GM13977 (cell line): ENCODE measurements around the gene KIAA1328.

Experiments used
- DNase-seq: peaks from one replicate; pipeline ENCODE4 v3.0.0; 2012; ENCODE audit warnings: low spot score
- in situ Hi-C: fragments of 300-500 bp; cut with MboI; formaldehyde crosslinking; loops from one replicate; pipeline ENCODE4 v1.12.0; 2022; ENCODE audit warnings: low sequenced_read_pairs, low pct_unique_long_range_greater_than_20kb, mixed read lengths, inconsistent platforms; ENCODE audit not compliant: unreplicated experiment
- TF ChIP-seq, protein P1 (sequence below): IDR thresholded peaks from 2 replicates; pipeline ENCODE4 v1.5.1; 2012; ENCODE audit warnings: mild to moderate bottlenecking, control low read depth; ENCODE audit not compliant: insufficient read depth; ENCODE audit errors: extremely low read depth, missing control alignments

The KIAA1328 gene

DNA sequence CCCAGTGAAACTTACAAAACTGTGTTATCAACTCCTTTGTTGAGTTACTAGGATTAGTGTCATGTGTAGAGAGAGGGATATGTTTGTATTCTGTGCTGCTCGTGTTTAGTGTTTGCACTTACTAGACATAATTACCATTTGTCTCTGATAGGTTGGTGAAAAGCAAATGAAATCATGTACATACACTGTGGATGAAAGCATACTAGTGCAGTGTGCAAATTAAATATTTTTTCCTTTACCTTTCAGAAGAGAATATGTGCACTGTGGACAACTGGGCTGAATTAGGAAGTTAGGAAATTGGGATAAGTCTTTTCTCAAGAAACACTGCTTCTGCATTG is 1.2 kb downstream of the KIAA1328 start:
- TF ChIP-seq, protein P1, sequence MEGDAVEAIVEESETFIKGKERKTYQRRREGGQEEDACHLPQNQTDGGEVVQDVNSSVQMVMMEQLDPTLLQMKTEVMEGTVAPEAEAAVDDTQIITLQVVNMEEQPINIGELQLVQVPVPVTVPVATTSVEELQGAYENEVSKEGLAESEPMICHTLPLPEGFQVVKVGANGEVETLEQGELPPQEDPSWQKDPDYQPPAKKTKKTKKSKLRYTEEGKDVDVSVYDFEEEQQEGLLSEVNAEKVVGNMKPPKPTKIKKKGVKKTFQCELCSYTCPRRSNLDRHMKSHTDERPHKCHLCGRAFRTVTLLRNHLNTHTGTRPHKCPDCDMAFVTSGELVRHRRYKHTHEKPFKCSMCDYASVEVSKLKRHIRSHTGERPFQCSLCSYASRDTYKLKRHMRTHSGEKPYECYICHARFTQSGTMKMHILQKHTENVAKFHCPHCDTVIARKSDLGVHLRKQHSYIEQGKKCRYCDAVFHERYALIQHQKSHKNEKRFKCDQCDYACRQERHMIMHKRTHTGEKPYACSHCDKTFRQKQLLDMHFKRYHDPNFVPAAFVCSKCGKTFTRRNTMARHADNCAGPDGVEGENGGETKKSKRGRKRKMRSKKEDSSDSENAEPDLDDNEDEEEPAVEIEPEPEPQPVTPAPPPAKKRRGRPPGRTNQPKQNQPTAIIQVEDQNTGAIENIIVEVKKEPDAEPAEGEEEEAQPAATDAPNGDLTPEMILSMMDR: no peak
- in situ Hi-C loops: no loop called here
- DNase-seq: no peak

DNA sequence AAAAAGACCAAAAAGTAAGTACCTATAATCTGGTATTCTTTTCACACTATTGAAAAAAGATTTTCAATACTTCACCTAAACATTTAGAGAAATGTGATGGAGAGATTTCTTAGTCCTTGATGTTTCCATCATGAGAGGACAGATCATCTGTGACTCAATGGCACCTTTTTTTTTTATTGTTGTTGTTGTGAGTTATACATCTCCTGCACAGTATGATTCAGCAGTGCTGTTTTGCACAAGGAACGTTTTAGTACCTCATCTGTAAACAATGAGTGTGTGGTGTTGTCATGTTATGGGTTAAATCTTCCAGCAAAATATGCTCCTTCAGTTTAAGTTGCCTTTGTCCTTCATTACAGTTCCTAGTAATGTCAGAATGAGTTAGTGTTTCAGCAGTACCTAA is 2.2 kb downstream of the KIAA1328 start:
- in situ Hi-C loops: no loop called here
- DNase-seq: no peak
- TF ChIP-seq, protein P1: no peak

DNA sequence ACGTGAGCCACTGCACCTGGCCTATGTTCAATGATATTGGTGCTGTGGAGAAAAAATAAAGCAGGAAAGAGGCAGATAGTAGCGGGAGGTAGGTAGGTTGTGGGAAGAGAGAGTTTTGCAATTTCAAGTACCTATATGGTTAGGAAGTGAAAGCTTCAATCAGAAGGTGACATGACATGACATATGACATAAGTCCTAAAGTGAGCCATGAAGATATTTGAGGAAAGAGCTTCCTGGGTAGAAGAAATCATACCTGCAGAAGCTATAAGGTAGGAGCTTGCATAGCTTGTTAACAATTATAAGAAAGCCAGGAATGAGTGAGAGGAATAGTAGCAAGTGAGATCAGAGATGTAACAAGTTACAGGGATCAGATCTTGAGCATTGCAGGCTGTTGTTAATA is 4.2 kb downstream of the KIAA1328 start:
- in situ Hi-C loops: no loop called here
- no peak for DNase-seq
- TF ChIP-seq, protein P1: no peak

DNA sequence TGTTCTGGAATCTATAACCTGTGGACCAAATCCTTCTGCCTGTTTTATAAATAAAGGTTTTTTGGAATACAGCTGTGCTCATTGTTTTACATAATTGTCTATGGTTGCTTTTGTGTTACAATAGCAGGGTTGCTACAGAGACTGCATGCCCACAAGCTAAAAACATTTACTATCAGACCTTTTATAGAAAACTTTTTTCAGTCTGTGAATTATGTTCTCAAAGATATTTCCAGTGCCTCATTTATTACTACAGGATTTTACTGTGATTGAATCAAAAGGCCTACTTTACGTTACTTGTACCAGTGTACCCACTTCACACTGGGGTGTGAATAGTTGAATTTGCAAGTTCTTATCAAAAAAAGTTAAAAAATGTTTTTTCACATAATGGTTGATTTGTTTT is 7.0 kb downstream of the KIAA1328 start:
- in situ Hi-C loops: no loop called here
- TF ChIP-seq, protein P1: no peak
- no peak for DNase-seq

DNA sequence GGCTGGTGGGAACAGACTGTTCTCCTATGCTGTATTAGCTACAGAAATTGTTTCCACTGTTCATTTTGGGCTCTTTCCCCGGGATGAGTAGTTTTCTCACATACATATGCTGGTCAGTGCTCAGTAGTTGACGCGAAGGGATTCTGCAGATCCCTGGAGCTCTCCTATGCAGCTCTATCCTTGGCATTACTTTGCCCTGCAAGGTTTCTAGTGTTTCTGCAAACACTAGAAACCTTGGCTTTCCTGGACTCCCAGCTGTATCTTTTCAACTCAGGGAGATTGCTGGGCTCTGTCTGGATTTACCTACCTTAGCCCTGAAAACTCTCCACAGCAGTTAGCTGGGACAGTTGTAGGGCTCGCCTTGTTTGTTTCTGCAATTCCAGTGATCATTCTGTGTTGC is 10.9 kb downstream of the KIAA1328 start:
- in situ Hi-C loops: no loop called here
- TF ChIP-seq, protein P1: no peak
- no peak for DNase-seq

DNA sequence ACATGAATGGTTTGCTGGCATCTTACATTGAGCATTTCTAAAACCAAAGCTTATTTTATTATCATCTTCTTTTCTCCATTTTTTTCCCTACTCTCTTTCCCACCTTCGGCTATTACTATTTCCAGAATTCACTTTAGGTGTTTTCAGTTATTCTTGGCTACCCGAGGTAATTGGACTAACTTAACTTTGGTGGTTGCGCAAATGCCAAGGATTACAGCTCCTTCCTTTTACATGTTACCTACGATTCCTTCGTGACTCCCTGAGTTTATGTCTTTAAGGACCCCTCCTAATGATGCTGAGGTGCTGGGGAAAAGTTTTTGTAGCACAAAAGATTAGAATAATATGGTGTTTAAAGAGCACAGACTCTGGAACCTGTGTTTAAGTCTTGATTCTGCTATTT is 14.3 kb downstream of the KIAA1328 start:
- in situ Hi-C loops: no loop called here
- TF ChIP-seq, protein P1: no peak
- DNase-seq: no peak

DNA sequence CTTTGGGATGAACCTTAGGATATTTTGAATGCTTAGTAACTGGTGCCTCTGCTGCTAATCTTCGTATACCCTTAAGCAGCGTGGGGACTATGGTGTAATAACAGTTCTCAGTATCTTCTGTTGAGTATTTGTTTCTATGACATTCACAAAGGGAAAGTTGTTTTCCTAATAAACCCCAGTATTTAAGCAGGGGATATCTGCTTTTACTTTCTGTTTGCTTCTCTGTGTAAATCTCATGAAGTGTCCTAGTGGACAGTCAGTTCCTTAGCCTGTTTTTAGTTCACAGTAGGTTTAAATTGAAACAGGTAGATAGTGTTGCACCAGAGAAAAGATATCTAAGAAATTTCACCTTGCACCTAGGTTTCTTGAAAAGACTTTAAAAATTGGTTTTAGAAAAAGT is 14.9 kb downstream of the KIAA1328 start:
- in situ Hi-C loops: no loop called here
- DNase-seq: no peak
- TF ChIP-seq, protein P1: no peak
